GM12801 (cell line): Measurements from ENCODE around the gene PSMB3.

ENCODE experiments used
- CTCF ChIP-seq: IDR thresholded peaks from one replicate; pipeline ENCODE4 v1.5.1; 2011; ENCODE audit warnings: control low read depth; ENCODE audit not compliant: insufficient read length; ENCODE audit errors: extremely low read depth

The PSMB3 gene

GRCh38 chr17:38791162-38791561, 38.6 kb downstream of the PSMB3 start:
- TF ChIP-seq CTCF: no peak

- no peak for TF ChIP-seq CTCF
These were observed 41.7 kb downstream of the PSMB3 start for GRCh38 chr17:38794221-38794620.

- TF ChIP-seq CTCF: no peak
These were observed 44.1 kb downstream of the PSMB3 start for GRCh38 chr17:38796451-38797157.

GRCh38 chr17:38797158-38797490, 44.6 kb downstream of the PSMB3 start:
- TF ChIP-seq CTCF: no peak

GRCh38 chr17:38797828-38798227, 45.3 kb downstream of the PSMB3 start:
- TF ChIP-seq CTCF: no peak

GRCh38 chr17:38798614-38799500, 46.3 kb downstream of the PSMB3 start:
- no peak for TF ChIP-seq CTCF

GRCh38 chr17:38799501-38800236, 47.1 kb downstream of the PSMB3 start, which contains the start of gene PIP4K2B:
TSS of gene PIP4K2B (minus strand) at chr17:38799556. CDS start at chr17:38799424, 132 bp downstream.
- no peak for TF ChIP-seq CTCF
